H1 (cell line): ENCODE measurements around the gene TMIGD1. TPM values are rescaled to one million over a fixed set of nuclear protein-coding genes. Genes with fewer than 3 reads are reported as not detected.

Experiments used
- CTCF ChIA-PET: fragments of 300-600 bp; sonication (Branson Sonifier 250); formaldehyde crosslinking; loops from one replicate; lab custom pipeline; 2021; ENCODE audit not compliant: partially characterized antibody; lab: Charles Lee
- POLR2A ChIA-PET: fragments of 300-600 bp; sonication (Branson Sonifier 250); formaldehyde crosslinking; loops from one replicate; lab custom pipeline; 2021; ENCODE audit warnings: inconsistent platforms; ENCODE audit not compliant: partially characterized antibody; lab: Charles Lee
- DNase-seq, 2 experiments: peaks; one replicate each; pipeline versions ENCODE4 v3.0.0 to v3.0.0-alpha.2; 2010 to 2022; ENCODE audit warnings: low spot score in 2 of 2, low read depth in 1 of 2, mixed read lengths in 1 of 2
- FAIRE-seq: peaks from 2 replicates; lab custom pipeline; 2011; peaks lifted over from hg19 to GRCh38; lab: Jason Lieb, UNC
- H2AFZ ChIP-seq: 2 replicates; pipeline ENCODE4 v1.8.1; 2012; ENCODE audit warnings: low read length, inconsistent platforms
- H2AK5ac ChIP-seq: 2 replicates; pipeline ENCODE4 v1.6.1; 2013; ENCODE audit warnings: low read depth, low read length
- H2BK120ac ChIP-seq: replicated peaks from 2 replicates; pipeline ENCODE3; 2013; ENCODE audit warnings: low read depth, low read length, inconsistent platforms
- H2BK12ac ChIP-seq: 2 replicates; pipeline ENCODE4 v1.6.1; 2013; ENCODE audit warnings: low read depth, low read length
- H2BK15ac ChIP-seq: 2 replicates; pipeline ENCODE4 v1.6.1; 2013; ENCODE audit warnings: low read length
- H2BK20ac ChIP-seq: 2 replicates; pipeline ENCODE4 v1.6.1; 2013; ENCODE audit warnings: low read length
- H2BK5ac ChIP-seq: 2 replicates; pipeline ENCODE4 v1.6.1; 2013; ENCODE audit warnings: low read depth, low read length
- H3K14ac ChIP-seq: 2 replicates; pipeline ENCODE4 v1.6.1; 2013; ENCODE audit warnings: inconsistent platforms; ENCODE audit not compliant: insufficient read length
- H3K18ac ChIP-seq: 2 replicates; pipeline ENCODE4 v1.6.1; 2013; ENCODE audit warnings: low read length; ENCODE audit errors: extremely low read depth
- H3K23ac ChIP-seq: 2 replicates; pipeline ENCODE4 v1.6.1; 2013; ENCODE audit warnings: inconsistent platforms; ENCODE audit not compliant: insufficient read length
- H3K23me2 ChIP-seq: 2 replicates; pipeline ENCODE4 v1.6.1; 2013; ENCODE audit warnings: low read depth, low read length
- H3K27ac ChIP-seq: 2 replicates; pipeline ENCODE4 v1.6.1; 2011; ENCODE audit warnings: low read depth, low read length, inconsistent platforms
- H3K27me3 ChIP-seq, 4 experiments: replicated peaks in 1 of 4; 1 replicate in 1 of 4; 2 replicates in 3 of 4; pipeline versions ENCODE4 v1.6.1 to v1.8.1; 2011 to 2013; ENCODE audit warnings: low read length in 3 of 4, mild to moderate bottlenecking in 3 of 4, inconsistent platforms in 2 of 4, mixed read lengths in 2 of 4, moderate library complexity in 1 of 4; ENCODE audit not compliant: control insufficient read depth in 3 of 4, insufficient read depth in 3 of 4; ENCODE audit errors: extremely low read depth in 1 of 4
- H3K36me3 ChIP-seq, 4 experiments: 2 replicates each; pipeline versions ENCODE4 v1.6.1 to v1.8.1; 2011 to 2013; ENCODE audit warnings: mild to moderate bottlenecking in 4 of 4, low read length in 3 of 4, moderate library complexity in 2 of 4, control low read depth in 1 of 4, inconsistent platforms in 1 of 4; ENCODE audit not compliant: insufficient read depth in 4 of 4, control insufficient read depth in 2 of 4
- H3K4ac ChIP-seq: replicated peaks from 2 replicates; pipeline ENCODE3; 2013; ENCODE audit warnings: low read length, low read depth, mixed read lengths, inconsistent platforms; ENCODE audit not compliant: insufficient read length
- H3K4me1 ChIP-seq, 4 experiments: replicated peaks in 1 of 4; 1 replicate in 1 of 4; 2 replicates in 3 of 4; pipeline versions ENCODE4 v1.6.1 to v1.8.1; 2011 to 2013; ENCODE audit warnings: low read length in 3 of 4, inconsistent platforms in 2 of 4, mixed read lengths in 1 of 4; ENCODE audit not compliant: insufficient read depth in 4 of 4, control insufficient read depth in 3 of 4
- H3K4me2 ChIP-seq, 2 experiments: 2 replicates each; pipeline versions ENCODE4 v1.6.1 to v1.8.1; 2011 to 2013; ENCODE audit warnings: low read depth in 2 of 2, low read length in 2 of 2, control low read depth in 1 of 2, inconsistent platforms in 1 of 2, mild to moderate bottlenecking in 1 of 2; ENCODE audit not compliant: insufficient read depth in 1 of 2
- H3K4me3 ChIP-seq, 4 experiments: fragments of 200-600, 300-600 bp in 1 of 4; sonication (generic), shearing (Covaris generic), sonication (Bioruptor Twin) in 1 of 4; 2 replicates each; pipeline versions ENCODE4 v1.5.1 to v1.8.1; 2011 to 2016; ENCODE audit warnings: low read length in 4 of 4, low read depth in 3 of 4, control low read depth in 2 of 4, inconsistent platforms in 2 of 4, mild to moderate bottlenecking in 2 of 4, mixed read lengths in 1 of 4, moderate library complexity in 1 of 4; ENCODE audit not compliant: insufficient read depth in 2 of 4; ENCODE audit errors: extremely low read depth in 1 of 4
- H3K56ac ChIP-seq: replicated peaks from 2 replicates; pipeline ENCODE3; 2013; ENCODE audit warnings: low read depth, mild to moderate bottlenecking, mixed read lengths, low read length, inconsistent platforms; ENCODE audit not compliant: insufficient read length
- H3K79me1 ChIP-seq: 2 replicates; pipeline ENCODE4 v1.6.1; 2013; ENCODE audit warnings: low read depth, low read length, control low read depth
- H3K79me2 ChIP-seq, 2 experiments: 2 replicates each; pipeline versions ENCODE4 v1.6.1 to v1.8.1; 2012 to 2013; ENCODE audit warnings: low read length in 2 of 2, mild to moderate bottlenecking in 2 of 2, inconsistent platforms in 1 of 2; ENCODE audit not compliant: insufficient read depth in 2 of 2, control insufficient read depth in 1 of 2
- H3K9ac ChIP-seq, 4 experiments: replicated peaks in 1 of 4; 1 replicate in 1 of 4; 2 replicates in 3 of 4; pipeline versions ENCODE4 v1.6.1 to v1.8.1; 2011 to 2013; ENCODE audit warnings: low read depth in 3 of 4, low read length in 3 of 4, control low read depth in 2 of 4, mild to moderate bottlenecking in 2 of 4, moderate library complexity in 2 of 4, inconsistent platforms in 1 of 4; ENCODE audit errors: extremely low read depth in 1 of 4
- H3K9me3 ChIP-seq, 2 experiments: 2 replicates each; pipeline versions ENCODE4 v1.6.1 to v1.8.1; 2012 to 2013; ENCODE audit warnings: mild to moderate bottlenecking in 2 of 2, moderate library complexity in 2 of 2, control low read depth in 1 of 2, inconsistent platforms in 1 of 2, low read depth in 1 of 2, low read length in 1 of 2, mixed read lengths in 1 of 2; ENCODE audit not compliant: insufficient read depth in 2 of 2
- H4K20me1 ChIP-seq, 2 experiments: replicated peaks in 1 of 2; 2 replicates each; pipeline versions ENCODE3 to v1.8.1; 2011 to 2013; ENCODE audit warnings: inconsistent platforms in 2 of 2, low read length in 2 of 2, mild to moderate bottlenecking in 1 of 2; ENCODE audit not compliant: insufficient read depth in 2 of 2, control insufficient read depth in 1 of 2
- H4K5ac ChIP-seq: 2 replicates; pipeline ENCODE4 v1.6.1; 2013; ENCODE audit warnings: low read length, low read depth, mixed read lengths, inconsistent platforms; ENCODE audit not compliant: insufficient read length
- H4K8ac ChIP-seq: 2 replicates; pipeline ENCODE4 v1.8.0; 2013; ENCODE audit warnings: mild to moderate bottlenecking, moderate library complexity, low read length, inconsistent platforms; ENCODE audit not compliant: insufficient read depth; ENCODE audit errors: extremely low read depth
- H4K91ac ChIP-seq: replicated peaks from 2 replicates; pipeline ENCODE3; 2013; ENCODE audit warnings: low read length, mixed read lengths, inconsistent platforms; ENCODE audit not compliant: insufficient read length
- ASH2L ChIP-seq: fragments of 200-600, 300-600 bp; sonication (generic); IDR thresholded peaks from one replicate; pipeline ENCODE4 v1.7.1; 2017; ENCODE audit warnings: low read length
- CHD2 ChIP-seq: IDR thresholded peaks from 2 replicates; pipeline ENCODE4 v1.6.1; 2012; ENCODE audit warnings: low read length, improper control_type of control experiment
- CREB1 ChIP-seq: IDR thresholded peaks from 2 replicates; pipeline ENCODE4 v1.6.1; 2012; ENCODE audit warnings: inconsistent platforms
- EP300 ChIP-seq, 2 experiments: IDR thresholded peaks; 1 replicate in 1 of 2; 2 replicates in 1 of 2; pipeline ENCODE4 v1.6.1; 2011 to 2012; ENCODE audit warnings: low read depth in 2 of 2, low read length in 2 of 2, mild to moderate bottlenecking in 2 of 2, borderline replicate concordance in 1 of 2, inconsistent platforms in 1 of 2, moderate library complexity in 1 of 2
- FOSL1 ChIP-seq: IDR thresholded peaks from 2 replicates; pipeline ENCODE4 v1.6.1; 2011; ENCODE audit warnings: mild to moderate bottlenecking, low read depth, low read length, moderate library complexity; ENCODE audit not compliant: insufficient read depth
- KDM4A ChIP-seq: IDR thresholded peaks from one replicate; pipeline ENCODE4 v1.7.1; 2012; ENCODE audit warnings: low read depth, mild to moderate bottlenecking, moderate library complexity, low read length, inconsistent platforms; ENCODE audit not compliant: severe bottlenecking
- KDM5A ChIP-seq: fragments of 200-600 bp; IDR thresholded peaks from 2 replicates; pipeline ENCODE4 v1.7.1; 2012; ENCODE audit warnings: mild to moderate bottlenecking, low read length, inconsistent platforms, mixed read lengths
- RAD21 ChIP-seq, 2 experiments: IDR thresholded peaks in 1 of 2; conservative IDR thresholded peaks in 1 of 2; 2 replicates each; pipeline ENCODE4 v1.6.1; 2011; ENCODE audit warnings: low read depth in 2 of 2, low read length in 2 of 2, improper control_type of control experiment in 1 of 2, inconsistent platforms in 1 of 2, mild to moderate bottlenecking in 1 of 2, moderate library complexity in 1 of 2
- RBBP5 ChIP-seq: IDR thresholded peaks from 2 replicates; pipeline ENCODE4 v1.7.1; 2012; ENCODE audit warnings: low read depth, mild to moderate bottlenecking, inconsistent platforms, low read length, moderate library complexity, borderline replicate concordance
- SIN3A ChIP-seq, 2 experiments: IDR thresholded peaks in 1 of 2; conservative IDR thresholded peaks in 1 of 2; 2 replicates each; pipeline ENCODE4 v1.6.1; 2011 to 2012; ENCODE audit warnings: low read length in 2 of 2, improper control_type of control experiment in 1 of 2, low read depth in 1 of 2, mild to moderate bottlenecking in 1 of 2
- YY1 ChIP-seq: IDR thresholded peaks from 2 replicates; pipeline ENCODE4 v1.6.1; 2011; ENCODE audit warnings: low read depth, mild to moderate bottlenecking, low read length
- ZNF274 ChIP-seq: IDR thresholded peaks from 2 replicates; pipeline ENCODE4 v1.7.0; 2012; ENCODE audit warnings: low read length, borderline replicate concordance; ENCODE audit errors: extremely low read depth
- polyA plus RNA-seq, 7 experiments: library from polyadenylated mRNA; depleted of rRNA in 3 of 7; stranded (reverse) in 5 of 7; unstranded in 2 of 7; fragments of >200 nt in 5 of 7; fragments of 200-250 nt in 2 of 7; gene quantifications; 1 replicate in 5 of 7; 2 replicates in 1 of 7; 4 replicates in 1 of 7; pipeline versions ENCODE4 v1.2.1 to v1.2.3, GENCODE V29; 2011 to 2013; ENCODE audit warnings: missing spikeins in 2 of 7, mixed read lengths in 2 of 7
- total RNA-seq: library from RNA; stranded (reverse); fragmentation: NEBNext Ultra II Directional; extraction: Animal tissue kit (Norgen Biotek cat#: 25700); gene quantifications from 2 replicates; pipeline ENCODE4 v1.2.1, GENCODE V29; 2021

TMIGD1 gene
- total and polyA plus RNA-seq, 2 of the 8 experiments (the other 6 are each of a cell fraction or from before 2014, with no cell fraction given) = not detected

DNA sequence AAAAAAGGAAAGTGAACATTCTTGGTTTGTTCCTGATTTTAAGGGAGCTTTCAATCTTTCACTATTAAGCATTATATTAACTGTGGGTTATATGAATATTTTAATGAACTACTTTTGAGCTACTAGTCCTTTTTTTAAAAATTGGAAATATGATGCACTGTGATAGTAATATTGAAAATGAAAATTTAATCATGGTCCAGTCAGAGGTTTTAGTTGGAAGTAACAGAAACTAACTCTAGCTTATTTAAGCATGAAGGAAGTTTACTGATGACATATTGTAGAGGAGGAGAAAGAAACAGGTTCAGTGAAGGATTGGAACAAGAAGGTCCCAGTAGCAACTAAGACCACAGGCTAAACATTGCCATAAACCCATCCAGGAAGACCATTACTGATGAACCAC is 20.8 kb upstream of the TMIGD1 start:
- no peak for TF ChIP-seq RAD21 (IDR thresholded peaks at IDR 0.05 in 1 of 2, conservative IDR thresholded peaks at IDR 0.05 in 1 of 2; ENCODE audit: low read depth in 2 of 2, low read length in 2 of 2)
- TF ChIP-seq KDM4A = no peak
- no peak for TF ChIP-seq EP300 (IDR thresholded peaks at IDR 0.05; ENCODE audit: borderline replicate concordance in 1 of 2, low read depth in 2 of 2, low read length in 2 of 2)
- TF ChIP-seq CHD2 = no peak
- TF ChIP-seq ZNF274 = no peak
- TF ChIP-seq CREB1 = no peak
- TF ChIP-seq KDM5A = no peak
- TF ChIP-seq ASH2L = no peak
- no peak for TF ChIP-seq FOSL1
- TF ChIP-seq RBBP5 = no peak
- no peak for TF ChIP-seq YY1
- TF ChIP-seq SIN3A (conservative IDR thresholded peaks at IDR 0.05 in 1 of 2, IDR thresholded peaks at IDR 0.05 in 1 of 2; ENCODE audit: low read depth in 1 of 2, low read length in 2 of 2) = no peak
- Histone ChIP-seq H3K23ac (no peak overlapping the region), H4K8ac (no peak overlapping the region), H3K9ac (no peak overlapping the region), H4K5ac (no peak overlapping the region), H2BK20ac (no peak overlapping the region), H2BK12ac (no peak overlapping the region), H3K23me2 (no peaks in the 10 kb centered on the region), H3K79me1 (no peaks in the 10 kb centered on the region), H4K20me1 (no peaks in the 10 kb centered on the region), H3K14ac (no peak overlapping the region), H3K18ac (no peak overlapping the region), H4K91ac (no peak overlapping the region), H3K79me2 (no peaks in the 10 kb centered on the region), H3K36me3 (no peaks in the 10 kb centered on the region), H3K4ac (no peak overlapping the region), H2BK15ac (no peak overlapping the region; the same call in 1 of the 2 replicates), H2BK5ac (no peak overlapping the region), H2BK120ac (no peak overlapping the region), H3K27me3 (no peaks in the 10 kb centered on the region), H3K4me3 (no peak overlapping the region), H3K56ac (no peak overlapping the region), H3K4me1 (no peaks in the 10 kb centered on the region), H3K9me3 (no peaks in the 10 kb centered on the region), H3K27ac (no peak overlapping the region), H2AFZ (no peak overlapping the region), H2AK5ac (no peak overlapping the region), H3K4me2 (no peak overlapping the region)
- CTCF ChIA-PET = interaction anchor here (0.6 to 1.4 kb wide), 3 partner anchors 16 to 127 kb away, joined by 3 to 5 read pairs (median 4); no protein-coding TSS in a partner anchor
- POLR2A ChIA-PET = no interaction called here
- DNase-seq (no peak), FAIRE-seq (no peak)
